HPDE6-E6E7 (cell line): ENCODE results near the gene CASZ1.

ENCODE experiments used
- DNase-seq: peaks from one replicate; pipeline ENCODE4 v3.0.0; 2011; ENCODE audit warnings: missing footprints; ENCODE audit errors: extremely low spot score

CASZ1 gene

GRCh38 chr1:10796029-10796944 is at the start of gene CASZ1:
Gene CASZ1, minus strand, starts transcription at chr1:10796646. Its CDS starts 102,757 bp downstream, at chr1:10693889.
- DNase-seq = peak; percentile 96

GRCh38 chr1:10843697-10844096 is 47.3 kb upstream of the CASZ1 start:
- no peak for DNase-seq

GRCh38 chr1:10841118-10841517 is 44.7 kb upstream of the CASZ1 start:
- DNase-seq = no peak

- no peak for DNase-seq
These were observed 42.8 kb upstream of the CASZ1 start for GRCh38 chr1:10839188-10839770.

GRCh38 chr1:10838541-10838940 is 42.1 kb upstream of the CASZ1 start:
- DNase-seq = no peak

- no peak for DNase-seq
These were observed 40.3 kb upstream of the CASZ1 start for GRCh38 chr1:10836726-10837125.

GRCh38 chr1:10835822-10836421 is 39.5 kb upstream of the CASZ1 start:
- peak; percentile 50 for DNase-seq

- no peak for DNase-seq
These were observed 39.0 kb upstream of the CASZ1 start for GRCh38 chr1:10835421-10835820.

- DNase-seq = no peak
These were observed 38.4 kb upstream of the CASZ1 start for GRCh38 chr1:10834770-10835412.

- no peak for DNase-seq
These were observed 37.4 kb upstream of the CASZ1 start for GRCh38 chr1:10833630-10834557.

- peak; percentile 53 for DNase-seq
These were observed 36.3 kb upstream of the CASZ1 start for GRCh38 chr1:10832703-10833102.

GRCh38 chr1:10830961-10831668 is 34.7 kb upstream of the CASZ1 start:
- peak; percentile 63 for DNase-seq

GRCh38 chr1:10829965-10830515 is 33.6 kb upstream of the CASZ1 start:
- no peak for DNase-seq

GRCh38 chr1:10829067-10829818 is 32.8 kb upstream of the CASZ1 start:
- no peak for DNase-seq

GRCh38 chr1:10827377-10828333 is 31.2 kb upstream of the CASZ1 start:
- DNase-seq = no peak

GRCh38 chr1:10825592-10825991 is 29.1 kb upstream of the CASZ1 start:
- no peak for DNase-seq

GRCh38 chr1:10824821-10825540 is 28.5 kb upstream of the CASZ1 start:
- peak; percentile 90 for DNase-seq

GRCh38 chr1:10823000-10823401 is 26.6 kb upstream of the CASZ1 start:
- no peak for DNase-seq
